ENCODE measurements around the gene SPATA25.

The SPATA25 gene

DNA sequence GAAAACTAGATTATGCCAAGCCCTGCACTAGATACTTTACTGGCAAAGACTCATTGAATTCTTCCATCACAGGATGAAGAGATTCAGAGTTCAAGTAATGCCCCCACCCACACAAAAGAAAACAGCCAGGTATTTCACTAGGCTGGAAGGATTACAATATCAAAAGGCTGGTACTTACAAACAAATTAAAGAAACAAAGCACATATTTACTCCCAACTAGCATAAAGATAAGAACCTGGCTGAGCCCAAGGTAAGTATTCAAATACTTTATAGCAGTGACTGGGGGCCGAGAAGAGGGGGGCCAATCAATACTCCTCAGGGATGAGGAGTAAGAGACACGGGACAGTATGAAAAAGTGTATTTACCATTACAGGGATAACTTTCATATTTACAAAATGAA, 33.9 kb downstream of the SPATA25 start:
- Mint-ChIP-seq H3K4me3 (no peak overlapping the region), H3K27ac (no peak overlapping the region), H3K4me1 (peaks cover 42% of the 10 kb centered on the region), H3K9me3 (no peaks in the 10 kb centered on the region), H3K27me3 (no peaks in the 10 kb centered on the region), H3K36me3 (peaks cover 32% of the 10 kb centered on the region)
- DNase-seq = no peak
- CTCF ChIA-PET = no interaction called here

GRCh38 chr20:45852326-45852725, 35.1 kb downstream of the SPATA25 start:
- CTCF ChIA-PET = interaction anchor here (1.1 kb wide), 1 partner anchor 117 kb away, joined by 5 read pairs; no protein-coding TSS in a partner anchor
- DNase-seq = no peak
- H3K4me3 Mint-ChIP-seq = no peak overlapping the region
- peaks cover 30% of the 10 kb centered on the region for H3K4me1 Mint-ChIP-seq
- no peaks in the 10 kb centered on the region for H3K9me3 Mint-ChIP-seq
- H3K36me3 Mint-ChIP-seq = peaks cover 30% of the 10 kb centered on the region
- no peak overlapping the region for H3K27ac Mint-ChIP-seq
- H3K27me3 Mint-ChIP-seq = no peaks in the 10 kb centered on the region

DNA sequence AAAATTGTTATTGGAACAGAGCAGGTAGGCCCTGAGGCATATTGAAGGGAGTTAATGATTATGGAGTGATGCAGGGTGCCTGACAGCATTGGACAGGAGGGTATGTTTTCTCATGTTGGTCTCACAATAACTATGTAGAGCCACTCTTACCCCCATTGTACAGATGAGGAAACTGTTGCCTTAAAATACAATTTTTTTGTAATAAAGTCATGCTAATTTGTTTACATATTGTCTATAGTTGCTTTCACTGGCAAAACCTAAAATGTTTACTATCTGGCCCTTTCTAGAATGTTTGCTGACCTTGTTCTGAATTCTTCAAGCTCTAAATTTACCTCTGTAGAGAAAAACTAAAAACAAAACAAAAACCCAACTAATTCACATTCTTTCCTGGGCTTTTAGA, 35.9 kb downstream of the SPATA25 start:
- peaks cover 27% of the 10 kb centered on the region for H3K36me3 Mint-ChIP-seq
- H3K4me3 Mint-ChIP-seq = no peak overlapping the region
- CTCF ChIA-PET = interaction anchor here (1.6 kb wide), 1 partner anchor 39 kb away, joined by 3 read pairs; no protein-coding TSS in a partner anchor
- H3K27ac Mint-ChIP-seq = no peak overlapping the region
- no peaks in the 10 kb centered on the region for H3K9me3 Mint-ChIP-seq
- DNase-seq = no peak
- no peaks in the 10 kb centered on the region for H3K27me3 Mint-ChIP-seq
- peaks cover 26% of the 10 kb centered on the region for H3K4me1 Mint-ChIP-seq

- peaks cover 31% of the 10 kb centered on the region for H3K36me3 Mint-ChIP-seq
- CTCF ChIA-PET = interaction anchor here (1.6 kb wide), 1 partner anchor 39 kb away, joined by 3 read pairs; no protein-coding TSS in a partner anchor
Measured at GRCh38 chr20:45850926-45851325, 36.5 kb downstream of the SPATA25 start.

GRCh38 chr20:45850238-45850637, 37.2 kb downstream of the SPATA25 start:
- no peaks in the 10 kb centered on the region for H3K27me3 Mint-ChIP-seq
- H3K27ac Mint-ChIP-seq = no peak overlapping the region
- no peaks in the 10 kb centered on the region for H3K9me3 Mint-ChIP-seq
- peaks cover 16% of the 10 kb centered on the region for H3K4me1 Mint-ChIP-seq
- CTCF ChIA-PET = no interaction called here
- no peak for DNase-seq
- no peak overlapping the region for H3K4me3 Mint-ChIP-seq
- H3K36me3 Mint-ChIP-seq = peaks cover 32% of the 10 kb centered on the region

More at GRCh38 chr20:45850926-45851325, 36.5 kb downstream of the SPATA25 start:
- no peak overlapping the region for H3K4me3 Mint-ChIP-seq
- no peaks in the 10 kb centered on the region for H3K9me3 Mint-ChIP-seq
- no peak overlapping the region for H3K27ac Mint-ChIP-seq
- peaks cover 20% of the 10 kb centered on the region for H3K4me1 Mint-ChIP-seq
- DNase-seq = no peak
- H3K27me3 Mint-ChIP-seq = no peaks in the 10 kb centered on the region

DNA sequence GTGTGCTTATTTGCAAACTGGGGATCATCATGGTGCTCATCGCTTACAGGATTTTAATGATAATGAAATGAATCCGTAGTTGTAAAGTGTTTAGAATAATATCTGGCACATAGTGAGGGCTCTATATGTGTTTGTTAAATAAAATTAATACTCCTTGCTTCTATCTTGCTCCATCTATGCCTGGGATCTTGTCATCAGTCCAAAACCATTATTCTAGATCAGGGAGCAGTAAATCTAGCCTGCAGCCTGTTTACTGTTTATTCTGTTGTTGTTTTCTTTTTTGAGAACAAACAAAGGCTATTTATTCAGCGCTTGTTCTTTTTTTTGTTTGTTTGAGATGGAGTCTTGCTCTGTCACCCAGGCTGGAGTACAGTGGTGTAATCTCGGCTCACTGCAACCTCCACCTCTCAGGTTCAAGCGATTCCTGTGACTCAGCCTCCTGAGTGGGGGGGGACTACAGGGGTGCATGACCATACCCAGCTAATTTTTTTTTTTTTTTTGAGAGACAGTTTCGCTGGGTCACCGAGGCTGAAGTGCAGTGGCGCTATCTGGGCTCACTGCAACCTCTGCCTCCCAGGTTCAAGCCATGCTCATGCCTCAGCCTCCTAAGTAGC, 38.3 kb downstream of the SPATA25 start:
- H3K27me3 Mint-ChIP-seq = no peaks in the 10 kb centered on the region
- no peak overlapping the region for H3K4me3 Mint-ChIP-seq
- H3K27ac Mint-ChIP-seq = no peak overlapping the region
- CTCF ChIA-PET = no interaction called here
- DNase-seq = no peak
- H3K4me1 Mint-ChIP-seq = peaks cover 7% of the 10 kb centered on the region
- no peaks in the 10 kb centered on the region for H3K9me3 Mint-ChIP-seq
- H3K36me3 Mint-ChIP-seq = peaks cover 33% of the 10 kb centered on the region

DNA sequence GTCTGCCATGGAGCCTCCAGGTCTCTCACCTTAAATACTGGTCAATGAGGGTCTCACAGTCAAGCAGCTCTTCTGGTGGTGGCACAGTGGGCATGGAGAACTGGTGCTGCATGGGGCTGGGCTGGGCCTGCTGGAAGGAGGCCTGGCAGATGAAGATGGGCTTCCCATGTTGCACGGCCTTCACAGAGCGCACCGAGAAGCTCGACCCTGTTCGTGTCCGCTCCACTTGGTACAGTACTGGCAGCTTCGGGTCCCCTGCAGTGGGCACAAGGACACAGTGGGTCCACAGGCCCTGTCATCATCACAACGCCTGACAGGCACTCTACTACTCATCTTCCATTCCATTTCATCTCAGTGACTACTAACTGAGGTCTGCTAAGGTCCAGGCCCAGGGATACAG, 39.0 kb downstream of the SPATA25 start:
- Mint-ChIP-seq H3K4me3 (no peak overlapping the region), H3K4me1 (peaks cover under 1% of the 10 kb centered on the region), H3K36me3 (peaks cover 32% of the 10 kb centered on the region), H3K27me3 (no peaks in the 10 kb centered on the region), H3K27ac (no peak overlapping the region), H3K9me3 (no peaks in the 10 kb centered on the region)
- CTCF ChIA-PET = interaction anchor here (1.8 kb wide), 1 partner anchor 122 kb away, joined by 4 read pairs; no protein-coding TSS in a partner anchor
- DNase-seq = no peak

DNA sequence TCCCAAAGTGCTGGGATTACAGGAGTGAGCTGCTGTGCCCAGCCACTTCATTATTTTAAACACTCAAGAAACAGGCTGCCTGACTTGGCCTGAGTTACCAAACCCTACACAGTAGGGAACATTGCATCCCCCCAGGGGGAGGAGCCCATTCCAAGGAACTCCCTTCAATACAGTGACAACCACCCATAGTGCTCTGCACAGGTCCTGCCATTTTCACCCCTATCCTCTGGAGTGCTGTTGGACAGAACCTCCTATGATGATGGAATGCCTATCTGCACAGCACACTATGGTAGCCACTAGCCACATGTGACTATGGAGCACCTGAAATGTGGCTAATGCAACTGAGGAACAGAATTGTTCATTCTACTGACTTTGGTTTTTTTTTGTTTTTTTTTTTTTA, 42.0 kb downstream of the SPATA25 start:
- no peaks in the 10 kb centered on the region for H3K9me3 Mint-ChIP-seq
- no peaks in the 10 kb centered on the region for H3K4me1 Mint-ChIP-seq
- H3K4me3 Mint-ChIP-seq = no peak overlapping the region
- no peak overlapping the region for H3K27ac Mint-ChIP-seq
- no peaks in the 10 kb centered on the region for H3K27me3 Mint-ChIP-seq
- CTCF ChIA-PET = no interaction called here
- no peak for DNase-seq
- peaks cover 33% of the 10 kb centered on the region for H3K36me3 Mint-ChIP-seq

DNA sequence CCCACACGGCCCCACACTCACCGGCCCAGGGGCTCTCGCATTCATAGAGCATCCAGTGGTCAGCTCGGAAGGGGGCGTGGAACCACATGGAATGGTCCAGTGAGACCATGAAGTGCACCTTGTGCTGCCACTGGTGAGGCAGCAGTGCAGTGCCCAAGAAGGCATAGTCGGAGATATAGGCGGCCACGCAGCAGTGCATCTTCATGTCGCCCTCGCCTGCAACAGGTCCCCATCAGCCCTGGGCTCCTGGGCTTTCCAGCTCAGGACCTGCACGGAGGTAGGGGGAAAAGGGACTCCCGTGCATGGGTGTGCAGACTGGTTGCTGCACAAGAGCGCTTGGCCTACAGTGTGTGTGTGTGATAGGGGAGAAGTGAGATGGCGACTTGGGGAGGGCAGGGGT, 43.9 kb downstream of the SPATA25 start:
- peaks cover 27% of the 10 kb centered on the region for H3K36me3 Mint-ChIP-seq
- CTCF ChIA-PET = no interaction called here
- no peaks in the 10 kb centered on the region for H3K27me3 Mint-ChIP-seq
- no peak overlapping the region for H3K4me3 Mint-ChIP-seq
- no peaks in the 10 kb centered on the region for H3K4me1 Mint-ChIP-seq
- H3K9me3 Mint-ChIP-seq = no peaks in the 10 kb centered on the region
- no peak overlapping the region for H3K27ac Mint-ChIP-seq
- DNase-seq = no peak

- peaks cover 27% of the 10 kb centered on the region for H3K36me3 Mint-ChIP-seq
- CTCF ChIA-PET = interaction anchor here (0.9 to 1.1 kb wide), 2 partner anchors 24 to 49 kb away, joined by 3 read pairs; partner anchors contain the start of genes CTSA and NEURL2
Measured at GRCh38 chr20:45842169-45842812, 45.1 kb downstream of the SPATA25 start.

GRCh38 chr20:45841407-45842129, 45.9 kb downstream of the SPATA25 start:
- Mint-ChIP-seq H3K4me1 (no peaks in the 10 kb centered on the region), H3K27me3 (no peaks in the 10 kb centered on the region), H3K4me3 (no peak overlapping the region), H3K27ac (peak overlapping the region; percentile 37), H3K9me3 (no peaks in the 10 kb centered on the region), H3K36me3 (peaks cover 27% of the 10 kb centered on the region)
- no peak for DNase-seq
- CTCF ChIA-PET = interaction anchor here (0.9 to 1.1 kb wide), 3 partner anchors 23 to 145 kb away, joined by 3 read pairs; partner anchors contain the start of genes CTSA and NEURL2

More at GRCh38 chr20:45842169-45842812, 45.1 kb downstream of the SPATA25 start:
- DNase-seq = no peak
- Mint-ChIP-seq H3K27ac (peak overlapping the region; percentile 20), H3K27me3 (no peaks in the 10 kb centered on the region), H3K9me3 (no peaks in the 10 kb centered on the region), H3K4me1 (no peaks in the 10 kb centered on the region), H3K4me3 (no peak overlapping the region)

GRCh38 chr20:45840700-45841198, 46.7 kb downstream of the SPATA25 start:
- Mint-ChIP-seq H3K27ac (no peak overlapping the region), H3K9me3 (no peaks in the 10 kb centered on the region), H3K36me3 (peaks cover 22% of the 10 kb centered on the region), H3K4me1 (no peaks in the 10 kb centered on the region), H3K27me3 (no peaks in the 10 kb centered on the region), H3K4me3 (no peak overlapping the region)
- no peak for DNase-seq
- CTCF ChIA-PET = interaction anchor here (1.1 kb wide), 1 partner anchor 146 kb away, joined by 3 read pairs; no protein-coding TSS in a partner anchor

- peaks cover 13% of the 10 kb centered on the region for H3K27me3 Mint-ChIP-seq
- CTCF ChIA-PET = no interaction called here
- H3K4me1 Mint-ChIP-seq = peaks cover 17% of the 10 kb centered on the region
- H3K4me3 Mint-ChIP-seq = no peak overlapping the region
- no peaks in the 10 kb centered on the region for H3K36me3 Mint-ChIP-seq
- H3K9me3 Mint-ChIP-seq = no peaks in the 10 kb centered on the region
- no peak overlapping the region for H3K27ac Mint-ChIP-seq
- DNase-seq = no peak
Measured at GRCh38 chr20:45836841-45837240, 50.6 kb downstream of the SPATA25 start.
